GM23248 (cell line): ENCODE data around the gene USP48.

ENCODE experiments used
- EZH2 ChIP-seq: fragments of 200-600 bp; sonication (generic); IDR thresholded peaks from 2 replicates; pipeline ENCODE4 v1.6.1; 2018; ENCODE audit warnings: antibody characterized with exemption, mild to moderate bottlenecking; ENCODE audit not compliant: insufficient read depth, poor library complexity, severe bottlenecking
- EZH2phosphoT487 ChIP-seq: fragments of 200-600 bp; sonication (generic); IDR thresholded peaks from 2 replicates; pipeline ENCODE4 v1.6.1; 2018; ENCODE audit warnings: antibody characterized with exemption, moderate library complexity, mild to moderate bottlenecking, low read depth; ENCODE audit not compliant: insufficient read depth

DNA sequence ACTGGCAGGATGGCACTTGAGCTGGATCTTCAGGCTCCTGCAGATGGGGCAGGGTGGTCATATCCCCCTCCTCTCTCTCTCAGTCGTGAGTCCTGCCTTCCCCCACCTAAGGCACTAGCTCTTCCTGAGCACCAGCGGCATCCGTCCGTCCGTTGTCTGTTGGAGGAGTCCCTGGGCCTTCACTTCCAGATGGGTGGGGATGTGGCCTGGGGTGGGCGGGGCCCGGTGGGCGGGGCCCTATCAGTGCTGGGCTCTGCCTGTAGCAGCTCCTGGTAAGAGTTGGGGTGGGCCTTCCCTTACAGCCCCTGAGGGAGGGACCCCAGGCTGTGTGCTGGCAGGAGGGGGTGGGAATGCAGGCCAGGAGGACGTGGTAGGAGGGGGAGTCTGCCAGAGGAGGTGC, 39.4 kb upstream of the USP48 start:
- TF ChIP-seq EZH2phosphoT487 (no peak), EZH2 (no peak)
